C4-2B (cell line): ENCODE data around the gene OGFOD1.

Experiments used
- H3K27ac ChIP-seq: fragments of 450-650 bp; 2 replicates; pipeline ENCODE4 v1.5.1; 2017
- ZFX ChIP-seq: fragments of 450-650 bp; IDR thresholded peaks from 2 replicates; pipeline ENCODE4 v1.6.1; 2017
- TF ChIP-seq, protein P1 (sequence below): fragments of 450-650 bp; conservative IDR thresholded peaks from 2 replicates; pipeline ENCODE4 v1.5.1; 2017; ENCODE audit warnings: mild to moderate bottlenecking

Gene OGFOD1

DNA sequence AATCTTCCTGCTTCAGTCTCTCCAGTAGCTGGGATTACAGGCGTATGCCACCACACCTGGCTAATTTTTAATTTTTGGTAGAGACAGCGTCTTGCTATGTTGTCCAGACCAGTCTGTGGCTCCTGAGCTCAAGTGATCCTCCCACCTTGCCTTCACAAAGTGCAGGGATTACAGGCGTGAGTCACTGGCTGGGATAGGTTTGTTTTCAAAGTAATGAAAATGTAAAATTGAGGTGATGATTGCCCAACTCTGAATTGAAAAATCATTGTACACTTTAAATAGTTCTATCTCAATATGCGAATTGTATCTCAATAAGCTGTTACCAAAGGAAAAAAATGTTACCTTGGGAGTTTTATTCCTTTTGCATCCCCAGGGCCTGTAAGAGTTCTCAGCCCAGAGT is 24.8 kb upstream of the OGFOD1 start:
- H3K27ac ChIP-seq = no peak overlapping the region
- TF ChIP-seq ZFX = no peak
- TF ChIP-seq, protein P1, sequence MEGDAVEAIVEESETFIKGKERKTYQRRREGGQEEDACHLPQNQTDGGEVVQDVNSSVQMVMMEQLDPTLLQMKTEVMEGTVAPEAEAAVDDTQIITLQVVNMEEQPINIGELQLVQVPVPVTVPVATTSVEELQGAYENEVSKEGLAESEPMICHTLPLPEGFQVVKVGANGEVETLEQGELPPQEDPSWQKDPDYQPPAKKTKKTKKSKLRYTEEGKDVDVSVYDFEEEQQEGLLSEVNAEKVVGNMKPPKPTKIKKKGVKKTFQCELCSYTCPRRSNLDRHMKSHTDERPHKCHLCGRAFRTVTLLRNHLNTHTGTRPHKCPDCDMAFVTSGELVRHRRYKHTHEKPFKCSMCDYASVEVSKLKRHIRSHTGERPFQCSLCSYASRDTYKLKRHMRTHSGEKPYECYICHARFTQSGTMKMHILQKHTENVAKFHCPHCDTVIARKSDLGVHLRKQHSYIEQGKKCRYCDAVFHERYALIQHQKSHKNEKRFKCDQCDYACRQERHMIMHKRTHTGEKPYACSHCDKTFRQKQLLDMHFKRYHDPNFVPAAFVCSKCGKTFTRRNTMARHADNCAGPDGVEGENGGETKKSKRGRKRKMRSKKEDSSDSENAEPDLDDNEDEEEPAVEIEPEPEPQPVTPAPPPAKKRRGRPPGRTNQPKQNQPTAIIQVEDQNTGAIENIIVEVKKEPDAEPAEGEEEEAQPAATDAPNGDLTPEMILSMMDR = no peak

DNA sequence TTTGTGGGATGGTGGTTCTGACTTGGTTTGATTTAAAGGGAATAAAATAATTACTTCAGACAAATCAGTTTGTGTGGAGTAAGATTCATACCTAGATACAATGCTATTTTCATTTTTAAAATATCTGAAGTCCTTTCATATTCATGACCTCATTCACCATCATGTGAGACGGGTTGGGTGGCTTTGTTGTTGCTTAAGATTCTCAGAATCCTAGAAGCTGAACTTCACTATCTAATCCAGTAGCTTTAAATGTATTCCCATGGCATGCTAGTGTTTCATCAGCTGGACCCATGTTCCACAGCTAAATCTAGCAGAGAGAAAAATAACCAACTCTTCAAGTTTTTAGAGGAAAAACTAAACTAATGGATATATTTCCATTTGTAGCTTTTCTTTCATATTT is 23.3 kb upstream of the OGFOD1 start:
- TF ChIP-seq, protein P1 = no peak
- TF ChIP-seq ZFX = no peak
- H3K27ac ChIP-seq = no peak overlapping the region

DNA sequence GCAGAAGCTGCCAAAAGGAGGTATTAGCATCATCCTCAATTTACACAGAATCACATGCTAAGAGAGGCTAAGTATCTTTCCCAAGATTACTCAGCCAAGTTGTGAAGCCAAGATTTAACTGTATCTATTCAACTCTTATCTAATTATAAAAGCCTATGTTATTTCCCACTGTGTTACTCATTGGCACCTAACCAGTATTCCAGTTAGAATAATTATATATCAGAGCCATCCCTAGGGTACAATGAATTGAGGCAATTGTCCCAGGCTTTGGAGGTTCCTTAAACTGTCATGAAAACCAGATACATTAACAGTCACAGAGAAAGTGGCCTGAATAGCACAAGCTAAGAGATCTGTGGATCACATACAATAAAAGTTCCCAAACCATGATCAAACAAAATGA is 15.1 kb upstream of the OGFOD1 start:
- H3K27ac ChIP-seq = no peak overlapping the region
- TF ChIP-seq, protein P1 = no peak
- TF ChIP-seq ZFX = no peak

DNA sequence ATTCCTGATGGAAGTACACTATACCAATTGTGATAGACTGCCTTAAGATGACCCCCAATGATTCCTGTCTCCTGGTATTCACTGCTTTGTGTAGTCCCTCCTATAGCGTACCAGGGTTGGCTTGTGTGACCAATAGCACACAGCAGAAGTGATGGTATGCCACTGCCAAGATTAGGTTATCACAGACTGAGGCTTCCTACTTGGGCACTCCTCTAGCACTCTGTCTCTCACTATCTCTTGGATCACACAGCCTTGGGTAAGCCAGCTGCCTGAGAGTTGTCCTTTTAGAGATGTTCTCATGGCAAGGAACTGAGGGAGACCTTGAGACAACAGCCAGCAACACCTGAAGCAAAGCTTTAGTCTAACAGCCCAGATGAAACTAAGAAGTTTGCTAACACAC is 13.3 kb upstream of the OGFOD1 start:
- TF ChIP-seq, protein P1 = no peak
- TF ChIP-seq ZFX = no peak
- H3K27ac ChIP-seq = no peak overlapping the region

DNA sequence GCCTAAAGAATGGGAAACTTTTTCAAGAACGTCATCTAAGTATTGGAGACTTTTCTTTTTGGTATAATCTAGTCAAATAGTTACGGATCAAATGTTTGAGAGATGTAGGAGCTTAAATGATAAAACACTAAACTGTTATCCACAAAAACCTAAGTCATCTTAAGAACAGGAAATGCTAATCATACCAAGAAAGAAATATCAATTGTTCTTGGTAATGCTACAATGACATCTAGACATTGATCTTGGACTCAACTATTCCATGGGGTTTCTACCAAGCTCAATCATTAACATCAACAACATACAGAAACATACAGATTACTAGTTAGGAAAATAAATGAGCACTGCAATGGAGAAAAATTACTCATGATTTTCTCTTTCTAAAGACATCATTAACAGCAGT is 4.1 kb upstream of the OGFOD1 start:
- TF ChIP-seq, protein P1 = no peak
- TF ChIP-seq ZFX = no peak
- H3K27ac ChIP-seq = no peak overlapping the region

DNA sequence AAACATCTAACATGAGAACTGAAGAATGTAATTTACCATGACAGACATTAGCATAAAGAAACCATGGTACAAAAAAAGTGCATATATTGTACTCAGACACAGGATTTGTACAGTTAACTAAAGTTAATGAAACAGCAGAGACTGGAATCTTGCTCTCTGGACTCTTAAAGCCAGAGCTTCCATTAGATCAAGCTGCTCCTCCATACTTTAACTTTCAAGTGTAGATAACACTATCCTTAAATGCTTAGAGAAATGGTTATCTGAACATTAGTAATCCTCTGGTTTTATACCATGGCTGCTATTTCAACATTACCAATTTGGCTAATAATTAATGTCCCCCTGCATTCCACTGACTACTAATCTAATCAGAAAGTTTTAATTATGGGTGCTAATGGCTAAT is 3.3 kb upstream of the OGFOD1 start:
- TF ChIP-seq, protein P1 = no peak
- no peak for TF ChIP-seq ZFX
- no peak overlapping the region for H3K27ac ChIP-seq

DNA sequence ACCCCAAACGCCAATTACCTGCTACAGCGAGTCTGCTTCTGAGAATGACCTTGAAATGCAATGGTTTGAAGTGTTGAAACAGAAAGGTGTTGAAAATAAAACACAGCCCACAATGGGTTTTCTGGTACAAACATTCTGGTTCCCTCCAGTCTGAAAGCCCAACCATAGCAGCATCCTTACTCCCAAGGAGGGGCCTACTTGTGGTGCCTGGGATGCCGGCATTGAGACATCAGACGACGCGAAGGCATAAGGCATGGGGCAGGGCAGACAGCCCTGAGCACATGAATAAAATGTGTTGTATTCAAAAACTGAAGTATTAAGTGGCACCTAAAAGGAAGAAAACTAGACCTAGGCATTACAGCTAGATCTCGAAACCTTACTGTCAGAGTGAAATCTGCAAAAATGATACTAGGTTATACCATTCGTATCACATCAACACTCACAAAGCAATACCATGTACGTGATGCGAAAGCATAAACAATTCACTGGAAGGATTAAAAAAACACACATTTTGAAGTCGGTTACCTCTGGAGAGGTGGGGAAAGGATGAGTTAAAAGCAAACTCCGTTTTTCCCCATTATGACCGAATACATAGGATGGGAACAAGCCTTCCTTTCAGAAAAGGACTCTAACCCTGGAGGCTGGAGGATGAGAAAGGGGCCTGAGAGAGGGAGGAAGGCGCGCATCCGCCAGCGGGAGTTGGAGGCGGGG is 924 bp upstream of the OGFOD1 start:
- TF ChIP-seq ZFX = no peak
- TF ChIP-seq, protein P1 = no peak
- H3K27ac ChIP-seq = peak overlapping the region; percentile 94
